ENCODE measurements around the gene ATOSA. TPM values are rescaled to one million over a fixed set of nuclear protein-coding genes. Genes with fewer than 3 reads are reported as not detected.
A peak's percentile ranks its signal among the peaks of the same experiment; 100 is the strongest.

ATOSA gene
- total RNA-seq, 4 donors from 2014 or later = 42.6 to 68.5 (median 46.0) TPM

- intact Hi-C loops (cut with DNase I) = no loop called here
- H3K27me3 ChIP-seq = no peaks in the 10 kb centered on the region
- H3K9me3 ChIP-seq = no peaks in the 10 kb centered on the region
- 93% methylated on average over 6 of the region's 6 CpGs for WGBS
- no peak overlapping the region for H3K4me3 ChIP-seq
- no peak overlapping the region for H3K27ac ChIP-seq (replicated peaks in 1 of 4)
- H3K36me3 ChIP-seq = no peaks in the 10 kb centered on the region
- peak; percentile 64 for DNase-seq (ENCODE audit: extremely low spot score)
- H3K4me1 ChIP-seq = no peaks in the 10 kb centered on the region
- TF ChIP-seq CTCF (IDR thresholded peaks at IDR 0.05) = no peak
- no peak for TF ChIP-seq EP300 (IDR thresholded peaks at IDR 0.05)
- TF ChIP-seq POLR2A (IDR thresholded peaks at IDR 0.05; ENCODE audit: low read depth) = no peak
- no peak for TF ChIP-seq POLR2AphosphoS5 (IDR thresholded peaks at IDR 0.05)
Measured at GRCh38 chr15:52717924-52718323, 38.7 kb upstream of the ATOSA start.

- DNase-seq (ENCODE audit: extremely low spot score) = no peak
- Histone ChIP-seq H3K4me3 (no peak overlapping the region), H3K36me3 (no peaks in the 10 kb centered on the region), H3K9me3 (no peaks in the 10 kb centered on the region), H3K27me3 (no peaks in the 10 kb centered on the region), H3K4me1 (no peaks in the 10 kb centered on the region), H3K27ac (replicated peaks in 1 of 4) (no peak overlapping the region)
- intact Hi-C loops (cut with DNase I) = no loop called here
- TF ChIP-seq EP300 (IDR thresholded peaks at IDR 0.05) = no peak
- no peak for TF ChIP-seq POLR2AphosphoS5 (IDR thresholded peaks at IDR 0.05)
- no peak for TF ChIP-seq POLR2A (IDR thresholded peaks at IDR 0.05; ENCODE audit: low read depth)
- no peak for TF ChIP-seq CTCF (IDR thresholded peaks at IDR 0.05)
- 83% methylated on average over 6 of the region's 6 CpGs for WGBS
Measured at GRCh38 chr15:52717481-52717880, 38.3 kb upstream of the ATOSA start.

GRCh38 chr15:52716536-52716935, 37.3 kb upstream of the ATOSA start:
- H3K9me3 ChIP-seq = no peaks in the 10 kb centered on the region
- no peak for DNase-seq (ENCODE audit: extremely low spot score)
- no peaks in the 10 kb centered on the region for H3K27me3 ChIP-seq
- WGBS = 89% methylated on average over 2 of the region's 2 CpGs
- H3K36me3 ChIP-seq = no peaks in the 10 kb centered on the region
- H3K27ac ChIP-seq (replicated peaks in 1 of 4) = no peak overlapping the region
- intact Hi-C loops (cut with DNase I) = no loop called here
- H3K4me1 ChIP-seq = no peaks in the 10 kb centered on the region
- TF ChIP-seq EP300 (IDR thresholded peaks at IDR 0.05) (no peak), POLR2AphosphoS5 (IDR thresholded peaks at IDR 0.05) (no peak), CTCF (IDR thresholded peaks at IDR 0.05) (no peak), POLR2A (IDR thresholded peaks at IDR 0.05; ENCODE audit: low read depth) (no peak)
- H3K4me3 ChIP-seq = no peak overlapping the region

- intact Hi-C loops (cut with DNase I) = no loop called here
- DNase-seq (ENCODE audit: extremely low spot score) = no peak
- H3K27me3 ChIP-seq = no peaks in the 10 kb centered on the region
- no peak for TF ChIP-seq CTCF (IDR thresholded peaks at IDR 0.05)
- TF ChIP-seq POLR2AphosphoS5 (IDR thresholded peaks at IDR 0.05) = no peak
- no peak for TF ChIP-seq POLR2A (IDR thresholded peaks at IDR 0.05; ENCODE audit: low read depth)
- no peak for TF ChIP-seq EP300 (IDR thresholded peaks at IDR 0.05)
- H3K4me3 ChIP-seq = no peak overlapping the region
- H3K9me3 ChIP-seq = no peaks in the 10 kb centered on the region
- 86% methylated on average over 5 of the region's 5 CpGs for WGBS
- H3K4me1 ChIP-seq = no peaks in the 10 kb centered on the region
- H3K27ac ChIP-seq (replicated peaks in 1 of 4) = no peak overlapping the region
- no peaks in the 10 kb centered on the region for H3K36me3 ChIP-seq
Measured at GRCh38 chr15:52715411-52715810, 36.2 kb upstream of the ATOSA start.

- no peak for TF ChIP-seq EP300 (IDR thresholded peaks at IDR 0.05)
- TF ChIP-seq POLR2A (IDR thresholded peaks at IDR 0.05; ENCODE audit: low read depth) = no peak
- no peak for TF ChIP-seq CTCF (IDR thresholded peaks at IDR 0.05)
- TF ChIP-seq POLR2AphosphoS5 (IDR thresholded peaks at IDR 0.05) = no peak
- Histone ChIP-seq H3K4me1 (no peaks in the 10 kb centered on the region), H3K36me3 (no peaks in the 10 kb centered on the region), H3K27me3 (no peaks in the 10 kb centered on the region), H3K9me3 (no peaks in the 10 kb centered on the region), H3K27ac (replicated peaks in 1 of 4) (no peak overlapping the region), H3K4me3 (no peak overlapping the region)
- WGBS = 60% methylated on average over 3 of the region's 3 CpGs
- intact Hi-C loops (cut with DNase I) = no loop called here
- peak; percentile 62 for DNase-seq (ENCODE audit: extremely low spot score)
Measured at GRCh38 chr15:52714968-52715367, 35.8 kb upstream of the ATOSA start.
